Measurements from ENCODE around the gene IGSF22. TPM values are rescaled to one million over a fixed set of nuclear protein-coding genes. Genes with fewer than 3 reads are reported as not detected.

IGSF22 gene
- total RNA-seq, 1 donor from 2014 or later: 0.06 TPM

- H3K4me3 ChIP-seq (ENCODE audit: low read depth, low read length): no peak overlapping the region
- no peak for TF ChIP-seq CTCF (conservative IDR thresholded peaks at IDR 0.05; ENCODE audit: low read depth, low read length)
- no peak for DNase-seq (ENCODE audit: low read depth)
Observed at GRCh38 chr11:18728658-18729057, 2.7 kb upstream of the IGSF22 start.

DNA sequence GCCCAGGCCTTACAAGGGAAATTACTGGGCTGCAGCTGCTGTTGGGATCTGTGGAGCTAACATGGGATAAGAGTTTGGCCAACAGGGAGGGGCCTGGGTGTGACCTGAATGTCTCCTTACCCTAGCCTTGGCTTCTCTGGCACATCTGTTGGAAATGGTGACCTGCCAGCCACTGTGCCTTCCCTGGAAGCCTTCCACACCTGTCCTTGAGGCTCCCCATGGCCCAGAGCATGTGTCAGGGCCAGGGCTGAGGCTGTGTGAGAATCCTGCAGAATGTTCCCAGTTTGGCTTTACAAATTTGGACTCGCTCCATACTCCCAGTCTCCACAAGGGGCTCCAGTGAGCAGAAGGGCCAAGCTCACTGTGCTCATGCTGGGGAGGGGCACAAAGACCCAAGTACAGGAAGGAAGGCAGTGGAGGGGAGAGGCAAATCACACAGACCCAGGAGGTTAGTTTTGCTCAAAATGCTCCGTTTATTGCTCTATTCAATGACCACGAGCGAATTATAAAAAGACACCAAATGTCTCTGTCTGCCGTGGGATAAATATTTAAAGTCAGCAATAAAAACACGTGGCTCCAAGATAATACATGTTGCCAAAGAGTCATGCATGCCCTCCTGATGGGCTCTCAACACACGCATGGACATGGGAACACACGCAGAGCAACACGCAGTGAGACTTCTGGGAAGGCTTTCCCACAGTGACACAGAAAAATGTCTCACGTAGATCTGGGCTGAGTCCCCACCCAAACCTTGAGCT lies 1.7 kb upstream of the IGSF22 start:
- TF ChIP-seq CTCF (conservative IDR thresholded peaks at IDR 0.05; ENCODE audit: low read depth, low read length): peak; percentile 84
- H3K4me3 ChIP-seq (ENCODE audit: low read depth, low read length): no peak overlapping the region
- DNase-seq (ENCODE audit: low read depth): no peak

DNA sequence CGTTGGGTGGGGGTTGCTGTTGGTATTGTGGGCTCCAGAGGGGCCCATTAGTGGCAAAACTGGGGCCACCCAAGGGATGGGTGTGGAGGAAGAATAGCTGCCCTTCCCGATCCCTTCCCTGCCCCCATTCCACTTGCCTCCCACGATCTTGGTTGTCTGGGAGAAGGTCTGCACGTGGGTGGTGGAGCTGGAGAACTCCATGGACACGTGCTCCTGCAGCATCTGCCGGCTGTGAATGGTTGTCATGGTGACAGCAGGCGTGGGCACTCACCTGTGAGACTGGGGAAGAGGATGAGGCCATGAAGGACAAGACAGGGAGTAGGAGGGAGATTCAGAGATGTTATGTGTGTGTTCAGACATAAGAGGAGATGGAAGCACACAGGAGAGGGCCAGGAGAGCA lies 2.0 kb downstream of the IGSF22 start:
- no peak overlapping the region for H3K4me3 ChIP-seq (ENCODE audit: low read depth, low read length)
- DNase-seq (ENCODE audit: low read depth): no peak
- no peak for TF ChIP-seq CTCF (conservative IDR thresholded peaks at IDR 0.05; ENCODE audit: low read depth, low read length)

DNA sequence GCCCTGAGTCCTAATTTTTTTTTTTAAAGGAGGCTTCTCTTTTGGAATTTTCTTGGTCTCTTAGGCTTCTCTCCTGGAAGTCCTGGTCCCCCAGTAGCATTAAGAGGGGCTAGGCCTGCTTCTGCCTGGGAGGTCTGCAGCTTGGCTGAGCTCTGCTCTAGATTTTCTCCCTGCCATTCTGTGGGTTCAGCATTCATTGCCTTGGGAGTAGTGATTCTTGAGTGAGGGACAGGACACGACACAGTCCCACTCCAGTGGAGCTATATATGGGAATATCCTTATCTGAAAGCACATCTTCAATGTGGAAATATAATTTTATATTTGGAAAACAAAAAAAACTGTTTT lies 3.7 kb downstream of the IGSF22 start:
- no peak overlapping the region for H3K4me3 ChIP-seq (ENCODE audit: low read depth, low read length)
- no peak for DNase-seq (ENCODE audit: low read depth)
- no peak for TF ChIP-seq CTCF (conservative IDR thresholded peaks at IDR 0.05; ENCODE audit: low read depth, low read length)

DNA sequence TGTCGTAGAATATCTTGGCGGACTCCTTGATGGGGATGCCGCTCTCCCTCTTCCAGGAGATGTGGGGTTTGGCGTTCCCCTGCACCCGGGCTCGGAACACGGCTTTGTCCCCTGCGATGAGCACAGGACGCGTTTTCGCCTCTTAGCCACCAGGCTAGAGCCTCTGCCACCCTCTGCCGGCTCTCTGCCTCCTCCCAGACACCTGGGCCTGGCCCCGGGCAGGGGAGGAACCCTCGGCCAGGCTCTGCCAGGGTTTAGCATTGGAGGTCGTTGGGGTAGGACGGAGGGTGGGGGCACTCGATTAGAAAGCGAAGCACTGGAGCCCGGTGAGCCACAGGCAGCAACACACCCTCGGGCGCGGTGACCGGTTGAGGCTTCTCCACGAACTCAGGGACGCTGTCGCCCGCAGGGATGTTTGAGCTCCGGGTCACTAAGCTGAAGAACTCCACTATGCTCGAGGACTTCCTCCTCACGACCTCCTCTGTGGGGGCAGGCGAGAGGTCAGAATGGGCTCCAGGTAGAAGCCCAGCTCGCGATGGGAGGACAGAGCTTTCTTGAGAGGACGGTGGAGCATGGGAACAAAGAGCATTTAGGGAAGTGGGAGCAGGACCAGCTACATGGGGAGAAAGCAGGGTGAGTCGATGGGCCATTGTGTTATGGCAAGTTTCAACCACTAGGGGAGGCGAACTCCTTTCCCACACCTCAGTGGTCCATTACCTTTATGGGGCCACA lies 4.3 kb downstream of the IGSF22 start:
- no peak for DNase-seq (ENCODE audit: low read depth)
- peak overlapping the region; percentile 58 for H3K4me3 ChIP-seq (ENCODE audit: low read depth, low read length)
- peak; percentile 80 for TF ChIP-seq CTCF (conservative IDR thresholded peaks at IDR 0.05; ENCODE audit: low read depth, low read length)

DNA sequence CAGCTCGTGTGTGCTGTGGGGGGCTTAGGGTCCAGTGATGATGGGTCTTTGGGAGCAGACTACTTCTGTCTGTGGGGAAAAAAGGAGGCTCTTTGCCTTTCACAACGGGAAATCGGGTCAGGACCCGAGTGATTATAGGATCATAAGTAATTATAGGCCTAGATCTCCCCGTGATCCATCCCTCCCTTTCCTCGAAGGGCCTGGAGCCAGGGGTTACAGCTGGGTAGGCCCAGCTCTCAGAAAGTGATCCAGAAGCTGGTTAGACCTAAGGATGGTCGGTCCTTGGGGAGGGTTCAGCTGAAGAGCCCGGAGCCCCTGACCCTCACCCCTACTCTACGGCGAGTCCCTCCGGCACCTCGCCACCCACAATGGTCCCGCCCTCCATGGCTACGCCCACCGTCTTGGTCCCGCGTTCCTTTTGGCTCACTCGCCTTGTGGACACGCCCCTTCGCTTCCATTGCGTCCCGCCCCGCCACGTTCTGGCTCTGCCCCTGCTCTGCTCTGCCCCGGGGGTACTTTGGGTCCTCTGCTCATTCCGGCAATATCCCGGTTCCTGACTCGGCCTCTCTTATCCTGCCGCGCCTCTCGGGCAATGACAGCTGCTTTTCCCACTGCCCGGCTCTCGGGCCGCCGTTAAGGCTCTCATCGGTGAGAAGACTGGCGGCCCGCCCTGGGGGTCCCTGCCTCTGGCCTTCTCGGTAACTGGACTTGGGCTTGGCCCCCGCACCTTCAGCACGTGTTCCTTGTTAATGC lies 5.0 kb downstream of the IGSF22 start:
- TF ChIP-seq CTCF (conservative IDR thresholded peaks at IDR 0.05; ENCODE audit: low read depth, low read length): no peak
- peak overlapping the region; percentile 58 for H3K4me3 ChIP-seq (ENCODE audit: low read depth, low read length)
- DNase-seq (ENCODE audit: low read depth): no peak

Measured in epithelial cell of proximal tubule (primary cell).